ENCODE data around the gene PEX16. TPM values are rescaled to one million over a fixed set of nuclear protein-coding genes. Genes with fewer than 3 reads are reported as not detected.
"Not testable (repeated sequence)": the region's sequence is repeated elsewhere in the genome, so short reads cannot be mapped to it uniquely, and the experiment has no call there.

The PEX16 gene
- total RNA-seq, 2 experiments from 2014 or later, result 41.0 to 43.9 TPM

DNA sequence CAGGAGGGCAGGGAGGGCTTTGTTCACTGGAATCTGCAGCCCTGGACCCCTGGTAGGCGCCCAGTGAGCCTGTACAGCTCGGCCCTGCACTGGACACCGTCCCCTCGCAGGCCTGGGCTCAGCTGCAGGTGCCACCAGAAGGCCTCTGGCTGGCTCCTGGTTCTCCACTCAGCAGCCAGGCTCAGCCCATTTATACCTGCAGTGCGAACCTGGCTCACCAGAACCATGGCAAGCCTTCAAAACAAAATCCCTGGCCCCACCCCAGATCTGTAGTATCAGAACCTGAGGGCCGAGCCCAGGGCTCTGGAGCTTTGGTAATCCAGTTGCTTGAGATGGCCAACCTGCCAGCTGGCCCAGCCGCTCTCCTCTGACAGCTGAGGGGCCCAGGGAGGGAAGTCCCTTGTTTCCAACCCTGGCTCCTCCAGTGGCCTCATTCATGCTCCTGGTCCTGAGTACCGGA lies 9.7 kb downstream of the PEX16 start:
- Histone ChIP-seq H3K9me2 (ENCODE audit: insufficient read depth, low read length) (no peaks in the 10 kb centered on the region), H3K79me2 (ENCODE audit: insufficient read depth, low read depth, low read length) (no peaks in the 10 kb centered on the region), H3K4me3 (ENCODE audit: low read depth, low read length, poor library complexity, severe bottlenecking) (no peak overlapping the region), H3K27ac (ENCODE audit: low read depth, low read length, poor library complexity, severe bottlenecking) (no peak overlapping the region), H2AFZ (ENCODE audit: low read length) (no peak overlapping the region), H4K20me1 (ENCODE audit: insufficient read depth, low read length) (no peaks in the 10 kb centered on the region), H3K9me3 (ENCODE audit: low read length) (no peaks in the 10 kb centered on the region), H3K4me1 (ENCODE audit: insufficient read depth, low read length, poor library complexity, severe bottlenecking) (no peaks in the 10 kb centered on the region), H3K4me2 (ENCODE audit: low read length) (no peak overlapping the region), H3K36me3 (ENCODE audit: insufficient read depth, low read length) (peaks cover 33% of the 10 kb centered on the region)
- TF ChIP-seq EZH2phosphoT487 (IDR thresholded peaks at IDR 0.05; ENCODE audit: borderline replicate concordance, low read depth, low read length), result no peak
- no peak for TF ChIP-seq CTCF (conservative IDR thresholded peaks at IDR 0.05; ENCODE audit: low read length)
- CTCF ChIA-PET (ENCODE audit: unreplicated experiment), result no interaction called here
- no peak for DNase-seq (ENCODE audit: low spot score)
- POLR2A ChIA-PET, result no interaction called here
- no TSS peak for BruUV-seq (replicated peaks)
- intact Hi-C loops (cut with micrococcal nuclease; ENCODE audit: unreplicated experiment), result no loop called here

DNA sequence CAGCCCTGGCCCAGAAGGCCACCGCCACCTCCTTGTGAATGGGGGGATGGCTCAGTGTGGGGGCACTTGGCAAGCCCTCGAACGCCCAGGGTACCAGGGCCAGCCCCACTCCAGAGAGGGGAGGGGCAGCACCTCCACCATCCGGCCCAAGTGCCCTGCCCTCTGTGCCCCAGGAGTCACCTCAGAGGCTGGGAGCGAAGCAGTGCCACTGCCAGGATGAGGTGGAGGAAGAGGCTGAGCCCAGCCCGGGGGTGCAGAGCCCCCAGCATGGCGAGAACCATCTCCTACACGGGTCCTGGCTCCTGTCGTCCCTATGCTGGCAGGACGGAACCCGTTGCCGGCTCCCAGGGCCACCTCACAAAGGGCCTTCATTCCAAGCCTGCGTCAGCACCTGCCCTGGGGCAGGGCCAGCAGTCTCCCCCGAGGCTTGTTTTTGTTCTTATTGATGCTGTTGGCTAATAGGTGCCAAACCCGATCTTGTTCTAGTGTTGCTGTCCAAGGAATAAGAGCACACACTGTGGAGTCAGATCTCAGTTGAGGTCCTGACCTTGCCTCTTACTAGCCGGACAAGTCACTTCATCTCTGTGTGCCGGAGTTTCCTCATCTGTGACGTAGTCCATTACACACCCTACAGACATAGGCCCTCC lies 10.6 kb downstream of the PEX16 start, which contains the start of gene FREY1:
FREY1 (minus strand) TSS at position 307 of the 647 bp plus-strand sequence; CDS start at position 281, 26 bp downstream.
- Histone ChIP-seq H3K79me2 (ENCODE audit: insufficient read depth, low read depth, low read length) (no peaks in the 10 kb centered on the region), H3K9me2 (ENCODE audit: insufficient read depth, low read length) (no peaks in the 10 kb centered on the region), H4K20me1 (ENCODE audit: insufficient read depth, low read length) (no peaks in the 10 kb centered on the region), H3K4me1 (ENCODE audit: insufficient read depth, low read length, poor library complexity, severe bottlenecking) (no peaks in the 10 kb centered on the region), H2AFZ (ENCODE audit: low read length) (no peak within 1 kb of the TSS), H3K4me3 (ENCODE audit: low read depth, low read length, poor library complexity, severe bottlenecking) (no peak within 1 kb of the TSS), H3K4me2 (ENCODE audit: low read length) (no peak within 1 kb of the TSS), H3K27ac (ENCODE audit: low read depth, low read length, poor library complexity, severe bottlenecking) (no peak within 1 kb of the TSS), H3K36me3 (ENCODE audit: insufficient read depth, low read length) (peaks cover 25% of the 10 kb centered on the region), H3K9me3 (ENCODE audit: low read length) (no peaks in the 10 kb centered on the region)
- TF ChIP-seq EZH2phosphoT487 (IDR thresholded peaks at IDR 0.05; ENCODE audit: borderline replicate concordance, low read depth, low read length) (no peak), CTCF (conservative IDR thresholded peaks at IDR 0.05; ENCODE audit: low read length) (no peak)
- no TSS peak for BruUV-seq (replicated peaks)
- ChIA-PET CTCF (ENCODE audit: unreplicated experiment) (no interaction called here), POLR2A (no interaction called here)
- DNase-seq (ENCODE audit: low spot score), result no peak
- intact Hi-C loops (cut with micrococcal nuclease; ENCODE audit: unreplicated experiment), result no loop called here

GRCh38 chr11:45906096-45906682 lies 11.5 kb downstream of the PEX16 start:
- BruUV-seq (replicated peaks), result no TSS peak
- intact Hi-C loops (cut with micrococcal nuclease; ENCODE audit: unreplicated experiment), result no loop called here
- Histone ChIP-seq H2AFZ (ENCODE audit: low read length) (no peak overlapping the region), H3K27ac (ENCODE audit: low read depth, low read length, poor library complexity, severe bottlenecking) (no peak overlapping the region), H3K4me2 (ENCODE audit: low read length) (no peak overlapping the region), H4K20me1 (ENCODE audit: insufficient read depth, low read length) (no peaks in the 10 kb centered on the region), H3K4me3 (ENCODE audit: low read depth, low read length, poor library complexity, severe bottlenecking) (no peak overlapping the region), H3K36me3 (ENCODE audit: insufficient read depth, low read length) (peaks cover 16% of the 10 kb centered on the region), H3K79me2 (ENCODE audit: insufficient read depth, low read depth, low read length) (no peaks in the 10 kb centered on the region), H3K4me1 (ENCODE audit: insufficient read depth, low read length, poor library complexity, severe bottlenecking) (no peaks in the 10 kb centered on the region), H3K9me2 (ENCODE audit: insufficient read depth, low read length) (no peaks in the 10 kb centered on the region), H3K9me3 (ENCODE audit: low read length) (no peaks in the 10 kb centered on the region)
- no peak for DNase-seq (ENCODE audit: low spot score)
- no peak for TF ChIP-seq CTCF (conservative IDR thresholded peaks at IDR 0.05; ENCODE audit: low read length)
- TF ChIP-seq EZH2phosphoT487 (IDR thresholded peaks at IDR 0.05; ENCODE audit: borderline replicate concordance, low read depth, low read length), result no peak
- CTCF ChIA-PET (ENCODE audit: unreplicated experiment), result interaction anchor here (0.7 kb wide), 1 partner anchor 160 kb away, joined by 3 read pairs; no protein-coding TSS in a partner anchor
- POLR2A ChIA-PET, result no interaction called here

DNA sequence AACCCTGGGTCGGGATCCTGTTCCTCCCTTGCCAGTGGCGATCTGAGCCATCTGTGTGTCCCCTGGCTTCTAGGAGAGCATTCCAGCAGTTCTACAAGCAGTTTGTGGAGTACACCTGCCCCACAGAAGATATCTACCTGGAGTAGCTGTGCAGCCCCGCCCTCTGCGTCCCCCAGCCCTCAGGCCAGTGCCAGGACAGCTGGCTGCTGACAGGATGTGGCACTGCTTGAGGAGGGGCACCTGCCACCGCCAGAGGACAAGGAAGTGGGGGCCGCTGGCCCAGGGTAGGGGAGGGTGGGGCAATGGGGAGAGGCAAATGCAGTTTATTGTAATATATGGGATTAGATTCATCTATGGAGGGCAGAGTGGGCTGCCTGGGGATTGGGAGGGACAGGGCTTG lies 12.1 kb downstream of the PEX16 start:
- CTCF ChIA-PET (ENCODE audit: unreplicated experiment); intact Hi-C loops (cut with micrococcal nuclease; ENCODE audit: unreplicated experiment); H3K27ac ChIP-seq (ENCODE audit: low read depth, low read length, poor library complexity, severe bottlenecking): not testable (repeated sequence)

More for the DNA sequence above, 12.1 kb downstream of the PEX16 start:
- DNase-seq (ENCODE audit: low spot score); H3K4me2 ChIP-seq (ENCODE audit: low read length); H2AFZ ChIP-seq (ENCODE audit: low read length); H4K20me1 ChIP-seq (ENCODE audit: insufficient read depth, low read length); H3K79me2 ChIP-seq (ENCODE audit: insufficient read depth, low read depth, low read length); H3K4me1 ChIP-seq (ENCODE audit: insufficient read depth, low read length, poor library complexity, severe bottlenecking); H3K4me3 ChIP-seq (ENCODE audit: low read depth, low read length, poor library complexity, severe bottlenecking); POLR2A ChIA-PET; H3K9me3 ChIP-seq (ENCODE audit: low read length); H3K9me2 ChIP-seq (ENCODE audit: insufficient read depth, low read length); BruUV-seq (replicated peaks): not testable (repeated sequence)
- peaks cover 11% of the 10 kb centered on the region for H3K36me3 ChIP-seq (ENCODE audit: insufficient read depth, low read length)

All from OCI-LY7 (cell line).